HCT116 (cell line): ENCODE results near the gene GNG4. TPM values are rescaled to one million over a fixed set of nuclear protein-coding genes. Genes with fewer than 3 reads are reported as not detected.
A peak's percentile ranks its signal among the peaks of the same experiment; 100 is the strongest.

Experiments used
- ATAC-seq: fragments of 200-7000 bp; cut with Tn5 transposase; 2 replicates; pipeline ENCODE4 v1.9.1; 2020; ENCODE audit warnings: mild to moderate bottlenecking, moderate library complexity
- BruUV-seq: library from RNA; stranded (reverse); fragments of 400-500 nt; replicated peaks from 2 replicates; lab custom pipeline; 2021; lab: Mats Ljungman, UMichigan
- CTCF ChIA-PET: fragments of 300-600 bp; sonication (Branson Sonifier 250); formaldehyde crosslinking; loops from one replicate; lab custom pipeline; 2021; ENCODE audit warnings: antibody characterized with exemption; lab: Charles Lee
- POLR2A ChIA-PET: fragments of 300-600, 350-600 bp; sonication (Branson Sonifier 250); formaldehyde crosslinking; loops from one replicate; lab custom pipeline; 2021; ENCODE audit warnings: antibody characterized with exemption; lab: Charles Lee
- RAD21 ChIA-PET, 2 experiments: fragments of 300-600 bp; sonication (Branson Sonifier 250); formaldehyde crosslinking; loops; one replicate each; lab custom pipeline; 2023; ENCODE audit warnings: low total read pairs in 2 of 2; ENCODE audit not compliant: uncharacterized antibody in 2 of 2, unreplicated experiment in 2 of 2, low non-redundant PET in 1 of 2; lab: Charles Lee
- DNase-seq: peaks from one replicate; pipeline ENCODE4 v3.0.0-alpha.2; 2010; ENCODE audit warnings: low read depth, low spot score
- H2AFZ ChIP-seq: fragments of 200-600 bp; shearing (Covaris generic), sonication (generic); 2 replicates; pipeline ENCODE4 v1.6.1; 2017; ENCODE audit warnings: low read depth, mixed run types, mixed read lengths, antibody characterized with exemption, low read length; ENCODE audit not compliant: poor library complexity, severe bottlenecking
- H3K27ac ChIP-seq: 2 replicates; pipeline ENCODE4 v1.5.1; 2012; ENCODE audit warnings: low read depth, low read length
- H3K27me3 ChIP-seq: fragments of 200-600 bp; sonication (generic); 2 replicates; pipeline ENCODE4 v1.6.1; 2016; ENCODE audit warnings: mixed run types, low read length, mixed read lengths; ENCODE audit not compliant: insufficient read depth
- H3K36me3 ChIP-seq, 2 experiments: fragments of 200-500 bp in 1 of 2; fragments of 200-600 bp in 1 of 2; sonication (Bioruptor generic) in 1 of 2; sonication (generic) in 1 of 2; 2 replicates each; pipeline versions ENCODE4 v1.5.1 to v1.6.1; 2014 to 2016; ENCODE audit warnings: low read length in 2 of 2, inconsistent platforms in 1 of 2, mixed read lengths in 1 of 2, mixed run types in 1 of 2; ENCODE audit not compliant: insufficient read depth in 2 of 2, control insufficient read depth in 1 of 2
- H3K4me1 ChIP-seq, 2 experiments: fragments of 200-600 bp in 1 of 2; sonication (generic) in 1 of 2; 2 replicates each; pipeline versions ENCODE4 v1.5.1 to v1.6.1; 2012 to 2017; ENCODE audit warnings: low read length in 2 of 2, inconsistent platforms in 1 of 2, mild to moderate bottlenecking in 1 of 2, mixed read lengths in 1 of 2, mixed run types in 1 of 2, moderate library complexity in 1 of 2; ENCODE audit not compliant: insufficient read depth in 2 of 2, control insufficient read depth in 1 of 2
- H3K4me2 ChIP-seq: fragments of 200-600 bp; sonication (generic); 2 replicates; pipeline ENCODE4 v1.6.1; 2017; ENCODE audit warnings: mixed run types, low read length, mixed read lengths
- H3K4me3 ChIP-seq, 2 experiments: fragments of 200-600 bp in 1 of 2; sonication (generic) in 1 of 2; replicated peaks in 1 of 2; 2 replicates each; pipeline ENCODE4 v1.5.1; 2011 to 2016; ENCODE audit warnings: low read length in 2 of 2, control low read depth in 1 of 2, low read depth in 1 of 2, mild to moderate bottlenecking in 1 of 2, mixed read lengths in 1 of 2, mixed run types in 1 of 2
- H3K79me2 ChIP-seq: fragments of 200-600 bp; sonication (generic); 2 replicates; pipeline ENCODE4 v1.6.1; 2017; ENCODE audit warnings: mild to moderate bottlenecking, mixed run types, low read length, moderate library complexity, mixed read lengths; ENCODE audit not compliant: insufficient read depth
- H3K9ac ChIP-seq: fragments of 200-600 bp; sonication (generic); 2 replicates; pipeline ENCODE4 v1.6.1; 2016; ENCODE audit warnings: low read length, mixed read lengths
- H3K9me2 ChIP-seq: fragments of 200-600 bp; sonication (generic), shearing (Covaris generic); 2 replicates; pipeline ENCODE4 v1.6.1; 2017; ENCODE audit warnings: mixed run types, mild to moderate bottlenecking, moderate library complexity; ENCODE audit not compliant: insufficient read depth
- H3K9me3 ChIP-seq, 2 experiments: fragments of 200-500 bp in 1 of 2; fragments of 200-600 bp in 1 of 2; sonication (Bioruptor generic) in 1 of 2; sonication (generic) in 1 of 2; 2 replicates each; pipeline ENCODE4 v1.6.1; 2014 to 2017; ENCODE audit warnings: low read length in 2 of 2, mixed read lengths in 2 of 2, inconsistent platforms in 1 of 2, low read depth in 1 of 2, mild to moderate bottlenecking in 1 of 2, mixed run types in 1 of 2, moderate library complexity in 1 of 2; ENCODE audit not compliant: control insufficient read depth in 1 of 2, insufficient read depth in 1 of 2
- H4K20me1 ChIP-seq: fragments of 200-600 bp; sonication (generic), shearing (Covaris generic); 2 replicates; pipeline ENCODE4 v1.6.1; 2017; ENCODE audit warnings: mixed run types, mild to moderate bottlenecking, moderate library complexity; ENCODE audit not compliant: insufficient read depth
- CEBPB ChIP-seq: IDR thresholded peaks from 2 replicates; pipeline ENCODE4 v1.6.1; 2012; ENCODE audit warnings: low read depth
- POLR2AphosphoS5 ChIP-seq: IDR thresholded peaks from 2 replicates; pipeline ENCODE4 v1.6.1; 2011; ENCODE audit warnings: mild to moderate bottlenecking, low read depth, low read length, moderate library complexity
- RAD21 ChIP-seq: IDR thresholded peaks from 2 replicates; pipeline ENCODE4 v1.6.1; 2012; ENCODE audit warnings: low read depth, mild to moderate bottlenecking
- SIN3A ChIP-seq: IDR thresholded peaks from 2 replicates; pipeline ENCODE4 v1.6.1; 2012; ENCODE audit warnings: low read depth
- YY1 ChIP-seq: IDR thresholded peaks from 2 replicates; pipeline ENCODE4 v1.6.1; 2011; ENCODE audit warnings: low read length, low read depth, moderate library complexity, mild to moderate bottlenecking; ENCODE audit not compliant: insufficient replicate concordance; ENCODE audit errors: extremely low read depth
- ZFX ChIP-seq: fragments of 450-650 bp; IDR thresholded peaks from 2 replicates; pipeline ENCODE4 v1.6.1; 2017
- ZNF274 ChIP-seq: fragments of 200-500 bp; sonication (Bioruptor generic); IDR thresholded peaks from 2 replicates; pipeline ENCODE4 v1.6.1; 2014; ENCODE audit warnings: mild to moderate bottlenecking, low read depth, low read length, inconsistent platforms
- intact Hi-C: fragments of 100-400 bp; cut with micrococcal nuclease; formaldehyde crosslinking; loops from 2 replicates; pipeline ENCODE4 v1.10.0; 2022
- total RNA-seq: library from RNA; stranded (reverse); gene quantifications from one replicate; pipeline ENCODE4 v1.2.1, GENCODE V29; 2021; ENCODE audit not compliant: unreplicated experiment
- TF ChIP-seq, protein P1 (sequence below), 3 experiments: fragments of 200-600 bp in 1 of 3; sonication (generic) in 1 of 3; IDR thresholded peaks in 2 of 3; conservative IDR thresholded peaks in 1 of 3; 2 replicates each; pipeline ENCODE4 v1.5.1; 2012 to 2017; ENCODE audit warnings: low read depth in 2 of 3, low read length in 2 of 3, antibody characterized with exemption in 1 of 3, borderline replicate concordance in 1 of 3, control low read depth in 1 of 3, mild to moderate bottlenecking in 1 of 3, mixed read lengths in 1 of 3, mixed run types in 1 of 3, moderate library complexity in 1 of 3; ENCODE audit not compliant: insufficient read depth in 1 of 3

Gene GNG4
- total RNA-seq, 1 experiment from 2014 or later = 10.6 TPM

DNA sequence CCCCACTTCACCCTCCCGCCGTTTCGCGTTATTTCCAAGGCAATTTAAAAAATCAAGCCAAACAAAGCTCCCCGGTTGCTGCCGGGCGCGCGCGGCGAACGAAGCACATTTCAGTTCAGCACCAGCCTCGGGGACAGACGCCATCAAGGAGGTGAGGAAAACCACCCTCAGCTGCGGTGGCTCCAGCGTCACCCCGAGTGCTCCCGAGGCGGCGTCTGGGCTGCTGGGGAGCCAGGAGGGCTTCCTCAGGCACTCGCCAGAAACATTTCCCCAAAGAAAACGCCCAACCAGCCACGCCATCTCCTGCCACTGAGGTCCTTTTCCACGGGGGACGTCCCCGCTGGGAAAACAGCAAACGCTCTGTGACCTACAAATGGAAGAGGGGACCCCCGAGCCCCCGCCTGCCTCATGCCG lies 623 bp downstream of the GNG4 start:
- BruUV-seq = no TSS peak
- Histone ChIP-seq H3K9me2 (no peaks in the 10 kb centered on the region), H2AFZ (no peak overlapping the region), H3K27me3 (no peaks in the 10 kb centered on the region), H4K20me1 (no peaks in the 10 kb centered on the region), H3K9me3 (no peaks in the 10 kb centered on the region), H3K4me1 (peaks cover 4 to 13% of the 10 kb centered on the region in 2 experiments; a peak in 3 of 4 replicates), H3K9ac (peak overlapping the region; percentile 52), H3K36me3 (no peaks in the 10 kb centered on the region), H3K79me2 (no peaks in the 10 kb centered on the region), H3K4me3 (peak overlapping the region; percentile 40 to 48), H3K27ac (no peak overlapping the region; the same call in 1 of the 2 replicates), H3K4me2 (peak overlapping the region; percentile 64)
- ATAC-seq = no peak
- ChIA-PET RAD21 (no interaction called here), CTCF (no interaction called here), POLR2A (no interaction called here)
- TF ChIP-seq ZFX (no peak), POLR2AphosphoS5 (no peak), CEBPB (no peak), YY1 (no peak), ZNF274 (no peak), SIN3A (no peak), RAD21 (no peak)
- TF ChIP-seq, protein P1, sequence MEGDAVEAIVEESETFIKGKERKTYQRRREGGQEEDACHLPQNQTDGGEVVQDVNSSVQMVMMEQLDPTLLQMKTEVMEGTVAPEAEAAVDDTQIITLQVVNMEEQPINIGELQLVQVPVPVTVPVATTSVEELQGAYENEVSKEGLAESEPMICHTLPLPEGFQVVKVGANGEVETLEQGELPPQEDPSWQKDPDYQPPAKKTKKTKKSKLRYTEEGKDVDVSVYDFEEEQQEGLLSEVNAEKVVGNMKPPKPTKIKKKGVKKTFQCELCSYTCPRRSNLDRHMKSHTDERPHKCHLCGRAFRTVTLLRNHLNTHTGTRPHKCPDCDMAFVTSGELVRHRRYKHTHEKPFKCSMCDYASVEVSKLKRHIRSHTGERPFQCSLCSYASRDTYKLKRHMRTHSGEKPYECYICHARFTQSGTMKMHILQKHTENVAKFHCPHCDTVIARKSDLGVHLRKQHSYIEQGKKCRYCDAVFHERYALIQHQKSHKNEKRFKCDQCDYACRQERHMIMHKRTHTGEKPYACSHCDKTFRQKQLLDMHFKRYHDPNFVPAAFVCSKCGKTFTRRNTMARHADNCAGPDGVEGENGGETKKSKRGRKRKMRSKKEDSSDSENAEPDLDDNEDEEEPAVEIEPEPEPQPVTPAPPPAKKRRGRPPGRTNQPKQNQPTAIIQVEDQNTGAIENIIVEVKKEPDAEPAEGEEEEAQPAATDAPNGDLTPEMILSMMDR (IDR thresholded peaks at IDR 0.05 in 2 of 3, conservative IDR thresholded peaks at IDR 0.05 in 1 of 3; ENCODE audit: borderline replicate concordance in 1 of 3, insufficient read depth in 1 of 3, low read depth in 2 of 3, low read length in 2 of 3) = no peak
- DNase-seq = no peak
- intact Hi-C loops = no loop called here
